Keratinocyte (primary cell): ENCODE measurements around the gene GDPD4. TPM values are rescaled to one million over a fixed set of nuclear protein-coding genes. Genes with fewer than 3 reads are reported as not detected.

ENCODE experiments used
- DNase-seq: peaks from one replicate; pipeline ENCODE4 v3.0.0-alpha.2; 2011; ENCODE audit warnings: low read depth, missing footprints, low spot score
- FAIRE-seq: peaks from 2 replicates; lab custom pipeline; 2011; peaks lifted over from hg19 to GRCh38; lab: Jason Lieb, UNC
- H2AFZ ChIP-seq: 2 replicates; pipeline ENCODE4 v1.6.0; 2012; ENCODE audit warnings: low read length, control low read depth, inconsistent platforms; ENCODE audit not compliant: control insufficient read depth
- H3K27ac ChIP-seq: 2 replicates; pipeline ENCODE4 v1.5.1; 2011; ENCODE audit warnings: low read length; ENCODE audit not compliant: control insufficient read depth, insufficient read depth
- H3K27me3 ChIP-seq: 3 replicates; pipeline ENCODE4 v1.6.0; 2011; ENCODE audit warnings: low read length; ENCODE audit not compliant: control insufficient read depth, insufficient read depth; ENCODE audit errors: extremely low read depth
- H3K36me3 ChIP-seq, 2 experiments: 2 replicates in 1 of 2; 3 replicates in 1 of 2; pipeline ENCODE4 v1.5.1; 2011; ENCODE audit warnings: low read length in 2 of 2, mild to moderate bottlenecking in 1 of 2; ENCODE audit not compliant: control insufficient read depth in 2 of 2, insufficient read depth in 2 of 2; ENCODE audit errors: extremely low read depth in 1 of 2
- H3K4me1 ChIP-seq: 3 replicates; pipeline ENCODE4 v1.5.1; 2011; ENCODE audit warnings: low read length; ENCODE audit not compliant: control insufficient read depth, insufficient read depth; ENCODE audit errors: extremely low read depth
- H3K4me2 ChIP-seq: 3 replicates; pipeline ENCODE4 v1.6.0; 2011; ENCODE audit warnings: low read depth, low read length; ENCODE audit not compliant: control insufficient read depth, insufficient read depth; ENCODE audit errors: extremely low read depth
- H3K4me3 ChIP-seq, 3 experiments: fragments of 200-600 bp in 1 of 3; sonication (generic) in 1 of 3; 2 replicates in 2 of 3; 3 replicates in 1 of 3; pipeline ENCODE4 v1.5.1; 2011 to 2016; ENCODE audit warnings: low read length in 3 of 3, mild to moderate bottlenecking in 3 of 3, control low read depth in 2 of 3, inconsistent platforms in 1 of 3, low read depth in 1 of 3, mixed read lengths in 1 of 3, mixed run types in 1 of 3, moderate library complexity in 1 of 3; ENCODE audit not compliant: control insufficient read depth in 2 of 3, insufficient read depth in 2 of 3; ENCODE audit errors: extremely low read depth in 1 of 3
- H3K79me2 ChIP-seq: 2 replicates; pipeline ENCODE4 v1.6.0; 2012; ENCODE audit warnings: low read length; ENCODE audit not compliant: control insufficient read depth, insufficient read depth
- H3K9ac ChIP-seq: 3 replicates; pipeline ENCODE4 v1.6.0; 2011; ENCODE audit warnings: low read length; ENCODE audit not compliant: control insufficient read depth, insufficient read depth; ENCODE audit errors: extremely low read depth
- H3K9me1 ChIP-seq: 3 replicates; pipeline ENCODE4 v1.6.0; 2011; ENCODE audit warnings: low read length; ENCODE audit not compliant: control insufficient read depth, insufficient read depth; ENCODE audit errors: extremely low read depth
- H3K9me3 ChIP-seq: 2 replicates; pipeline ENCODE4 v1.5.1; 2012; ENCODE audit warnings: low read depth, low read length; ENCODE audit not compliant: control insufficient read depth
- H4K20me1 ChIP-seq: 3 replicates; pipeline ENCODE4 v1.6.0; 2011; ENCODE audit warnings: low read length; ENCODE audit not compliant: control insufficient read depth, insufficient read depth; ENCODE audit errors: extremely low read depth
- CTCF ChIP-seq, 3 experiments: IDR thresholded peaks in 1 of 3; conservative IDR thresholded peaks in 1 of 3; optimal IDR thresholded peaks in 1 of 3; 2 replicates in 2 of 3; 3 replicates in 1 of 3; pipeline versions ENCODE3 to v1.5.1; 2011; ENCODE audit warnings: low read length in 3 of 3, mild to moderate bottlenecking in 3 of 3, moderate library complexity in 2 of 3, control low read depth in 1 of 3, inconsistent platforms in 1 of 3; ENCODE audit not compliant: insufficient read depth in 2 of 3; ENCODE audit errors: extremely low read depth in 1 of 3
- EZH2 ChIP-seq: IDR thresholded peaks from one replicate; pipeline ENCODE4 v1.6.1; 2012; ENCODE audit warnings: inconsistent platforms, mild to moderate bottlenecking, low read length, moderate library complexity
- dilution Hi-C: fragments of 300-500 bp; cut with MboI; formaldehyde crosslinking; loops from one replicate; pipeline ENCODE4 v1.7.0; 2020; ENCODE audit warnings: low sequenced_read_pairs; ENCODE audit not compliant: extremely low pct_ligation_motif_present
- polyA plus RNA-seq, 5 experiments: library from polyadenylated mRNA; depleted of rRNA in 3 of 5; stranded (reverse) in 3 of 5; stranded (forward) in 1 of 5; unstranded in 1 of 5; fragments of >200 nt; gene quantifications; 1 replicate in 1 of 5; 2 replicates in 3 of 5; 3 replicates in 1 of 5; pipeline versions ENCODE4 v1.2.1 to v1.2.3, GENCODE V29; 2011 to 2012; ENCODE audit warnings: missing spikeins in 2 of 5, low read depth in 1 of 5, low replicate concordance in 1 of 5

Gene GDPD4
- polyA plus RNA-seq, 1 donor (not counting 4 experiments of a cell fraction or from before 2014, with no cell fraction given): not detected

- dilution Hi-C loops: no loop called here
- no peak overlapping the region for H3K4me3 ChIP-seq
These were observed 95.8 kb downstream of the GDPD4 start for GRCh38 chr11:77205467-77206263.

GRCh38 chr11:77204754-77205466 lies 96.6 kb downstream of the GDPD4 start:
- no peaks in the 10 kb centered on the region for H3K79me2 ChIP-seq
- H3K4me3 ChIP-seq: no peak overlapping the region
- no peak overlapping the region for H3K9ac ChIP-seq
- H3K4me1 ChIP-seq: no peaks in the 10 kb centered on the region
- H4K20me1 ChIP-seq: no peaks in the 10 kb centered on the region
- DNase-seq: no peak
- no peaks in the 10 kb centered on the region for H3K9me1 ChIP-seq
- H3K4me2 ChIP-seq: no peak overlapping the region
- H3K36me3 ChIP-seq: no peaks in the 10 kb centered on the region
- FAIRE-seq: no peak
- TF ChIP-seq EZH2 (no peak), CTCF (optimal IDR thresholded peaks at IDR 0.05 in 1 of 3, IDR thresholded peaks at IDR 0.05 in 1 of 3, conservative IDR thresholded peaks at IDR 0.05 in 1 of 3; ENCODE audit: extremely low read depth in 1 of 3, insufficient read depth in 2 of 3, low read length in 3 of 3) (no peak)
- no peaks in the 10 kb centered on the region for H3K27me3 ChIP-seq
- no peak overlapping the region for H2AFZ ChIP-seq
- no peaks in the 10 kb centered on the region for H3K9me3 ChIP-seq
- H3K27ac ChIP-seq: no peak overlapping the region
- dilution Hi-C loops: no loop called here

More at GRCh38 chr11:77205467-77206263, 95.8 kb downstream of the GDPD4 start:
- H3K27ac ChIP-seq: no peak overlapping the region
- H3K27me3 ChIP-seq: no peaks in the 10 kb centered on the region
- no peaks in the 10 kb centered on the region for H3K36me3 ChIP-seq
- no peaks in the 10 kb centered on the region for H3K9me3 ChIP-seq
- no peak for FAIRE-seq
- no peaks in the 10 kb centered on the region for H3K9me1 ChIP-seq
- no peak overlapping the region for H3K9ac ChIP-seq
- H2AFZ ChIP-seq: no peak overlapping the region
- H3K4me1 ChIP-seq: no peaks in the 10 kb centered on the region
- TF ChIP-seq CTCF (optimal IDR thresholded peaks at IDR 0.05 in 1 of 3, IDR thresholded peaks at IDR 0.05 in 1 of 3, conservative IDR thresholded peaks at IDR 0.05 in 1 of 3; ENCODE audit: extremely low read depth in 1 of 3, insufficient read depth in 2 of 3, low read length in 3 of 3) (no peak), EZH2 (no peak)
- no peak overlapping the region for H3K4me2 ChIP-seq
- no peak for DNase-seq
- no peaks in the 10 kb centered on the region for H3K79me2 ChIP-seq
- H4K20me1 ChIP-seq: no peaks in the 10 kb centered on the region
